Endometrial microvascular endothelial cells (primary cell): Measurements from ENCODE around the gene VPS54. TPM values are rescaled to one million over a fixed set of nuclear protein-coding genes. Genes with fewer than 3 reads are reported as not detected.

Experiments
- in situ Hi-C: cut with HindIII; loops from 2 replicates; pipeline ENCODE4 v1.10.0; 2017; ENCODE audit warnings: low sequenced_read_pairs, low pct_unique_long_range_greater_than_20kb; ENCODE audit errors: inconsistent ontology term
- total RNA-seq: library from RNA; depleted of rRNA; stranded (reverse); fragments of >200 nt; gene quantifications from one replicate; pipeline ENCODE4 v1.2.3, GENCODE V29; 2015; ENCODE audit errors: inconsistent ontology term

Gene VPS54
- total RNA-seq, 1 donor from 2014 or later: 18.2 TPM

- in situ Hi-C loops: no loop called here
Measured at GRCh38 chr2:63881205-63881604, 138.0 kb downstream of the VPS54 start.

GRCh38 chr2:63880625-63881024 is 138.6 kb downstream of the VPS54 start:
- in situ Hi-C loops: no loop called here

- in situ Hi-C loops: no loop called here
Measured at GRCh38 chr2:63879876-63880433, 139.3 kb downstream of the VPS54 start.

GRCh38 chr2:63878486-63878885 is 140.7 kb downstream of the VPS54 start:
- in situ Hi-C loops: no loop called here

GRCh38 chr2:63876311-63876710 is 142.9 kb downstream of the VPS54 start:
- in situ Hi-C loops: no loop called here

- in situ Hi-C loops: no loop called here
Measured at GRCh38 chr2:63875559-63876245, 143.5 kb downstream of the VPS54 start.

- in situ Hi-C loops: no loop called here
Measured at GRCh38 chr2:63875131-63875527, 144.1 kb downstream of the VPS54 start.

- in situ Hi-C loops: no loop called here
Measured at GRCh38 chr2:63874204-63875130, 144.8 kb downstream of the VPS54 start.

- in situ Hi-C loops: no loop called here
Measured at GRCh38 chr2:63872571-63873328, 146.5 kb downstream of the VPS54 start.

GRCh38 chr2:63871864-63872263 is 147.4 kb downstream of the VPS54 start:
- in situ Hi-C loops: no loop called here

GRCh38 chr2:63870679-63871078 is 148.5 kb downstream of the VPS54 start:
- in situ Hi-C loops: no loop called here

- in situ Hi-C loops: no loop called here
Measured at GRCh38 chr2:63866009-63866709, 153.1 kb downstream of the VPS54 start.

- in situ Hi-C loops: no loop called here
Measured at GRCh38 chr2:63865159-63865799, 153.9 kb downstream of the VPS54 start.

- in situ Hi-C loops: no loop called here
Measured at GRCh38 chr2:63863707-63864106, 155.5 kb downstream of the VPS54 start.

- in situ Hi-C loops: no loop called here
Measured at GRCh38 chr2:63862806-63863205, 156.4 kb downstream of the VPS54 start.

- in situ Hi-C loops: no loop called here
Measured at GRCh38 chr2:63861220-63861822, 157.9 kb downstream of the VPS54 start.

- in situ Hi-C loops: no loop called here
Measured at GRCh38 chr2:63858291-63858690, 160.9 kb downstream of the VPS54 start.

GRCh38 chr2:63856303-63856603 is 163.0 kb downstream of the VPS54 start:
- in situ Hi-C loops: no loop called here
